HEK293 (cell line): Measurements from ENCODE around the gene CALHM6.

ENCODE experiments used
- CTCF ChIA-PET: fragments of 350-600 bp; formaldehyde crosslinking; extraction: SDS; loops from one replicate; lab custom pipeline; 2021; ENCODE audit warnings: antibody characterized with exemption; lab: Yijun Ruan, JAX
- POLR2A ChIA-PET: fragments of 300-600 bp; formaldehyde crosslinking; extraction: SDS; loops from one replicate; lab custom pipeline; 2020; ENCODE audit warnings: antibody characterized with exemption, inconsistent platforms; lab: Yijun Ruan, JAX
- H3K27ac ChIP-seq: fragments of 200-500 bp; sonication (Bioruptor generic); 2 replicates; pipeline ENCODE4 v1.5.1; 2014; ENCODE audit warnings: low read depth, low read length, control low read depth, inconsistent platforms; ENCODE audit errors: extremely low read depth
- H3K36me3 ChIP-seq, 2 experiments: fragments of 200-500 bp in 1 of 2; sonication (Bioruptor generic) in 1 of 2; 1 replicate in 1 of 2; 2 replicates in 1 of 2; pipeline ENCODE4 v1.5.1; 2014 to 2017; ENCODE audit warnings: inconsistent platforms in 2 of 2, low read length in 2 of 2; ENCODE audit not compliant: control insufficient read depth in 2 of 2, insufficient read depth in 1 of 2
- H3K4me1 ChIP-seq: fragments of 200-500 bp; sonication (Bioruptor generic); 2 replicates; pipeline ENCODE4 v1.5.1; 2014; ENCODE audit warnings: mild to moderate bottlenecking, low read length, inconsistent platforms; ENCODE audit not compliant: control insufficient read depth, insufficient read depth
- H3K4me3 ChIP-seq: 2 replicates; pipeline ENCODE4 v1.5.1; 2011; ENCODE audit warnings: low read depth, mild to moderate bottlenecking, control low read depth, low read length, moderate library complexity
- H3K9me3 ChIP-seq: fragments of 200-500 bp; sonication (Bioruptor generic); 2 replicates; pipeline ENCODE4 v1.5.1; 2014; ENCODE audit warnings: low read depth, low read length, inconsistent platforms; ENCODE audit not compliant: control insufficient read depth, insufficient read depth
- EGR2 ChIP-seq: fragments of 450-650 bp; formaldehyde crosslinking; IDR thresholded peaks from 2 replicates; pipeline ENCODE4 v1.5.1; 2016; ENCODE audit warnings: low read depth, missing biosample characterization, missing genetic modification characterization
- OVOL3 ChIP-seq: fragments of 450-650 bp; formaldehyde crosslinking; IDR thresholded peaks from 2 replicates; pipeline ENCODE4 v1.5.1; 2016; ENCODE audit warnings: missing biosample characterization, missing genetic modification characterization
- SALL2 ChIP-seq: fragments of 450-650 bp; formaldehyde crosslinking; IDR thresholded peaks from 2 replicates; pipeline ENCODE4 v1.5.0; 2017; ENCODE audit warnings: missing biosample characterization, mild to moderate bottlenecking, missing genetic modification characterization, borderline replicate concordance
- ZNF121 ChIP-seq: fragments of 450-650 bp; formaldehyde crosslinking; IDR thresholded peaks from 2 replicates; pipeline ENCODE4 v1.5.1; 2016; ENCODE audit warnings: missing biosample characterization, missing genetic modification characterization
- ZNF266 ChIP-seq: fragments of 450-650 bp; formaldehyde crosslinking; IDR thresholded peaks from 2 replicates; pipeline ENCODE4 v1.5.1; 2016; ENCODE audit warnings: missing biosample characterization, missing genetic modification characterization, low read depth
- ZNF302 ChIP-seq: fragments of 450-650 bp; formaldehyde crosslinking; IDR thresholded peaks from 2 replicates; pipeline ENCODE4 v1.5.1; 2016; ENCODE audit warnings: missing biosample characterization, missing genetic modification characterization, low read depth
- ZNF404 ChIP-seq: fragments of 450-650 bp; formaldehyde crosslinking; IDR thresholded peaks from 2 replicates; pipeline ENCODE4 v1.5.1; 2017; ENCODE audit warnings: missing biosample characterization, missing genetic modification characterization
- ZNF423 ChIP-seq: fragments of 450-650 bp; formaldehyde crosslinking; IDR thresholded peaks from 2 replicates; pipeline ENCODE4 v1.5.1; 2016; ENCODE audit warnings: missing biosample characterization, missing genetic modification characterization
- ZNF560 ChIP-seq: fragments of 450-650 bp; formaldehyde crosslinking; IDR thresholded peaks from 2 replicates; pipeline ENCODE4 v1.5.1; 2017; ENCODE audit warnings: missing biosample characterization, missing genetic modification characterization, borderline replicate concordance
- ZNF76 ChIP-seq: fragments of 450-650 bp; formaldehyde crosslinking; IDR thresholded peaks from 2 replicates; pipeline ENCODE4; 2016; ENCODE audit warnings: low read depth, missing biosample characterization, missing genetic modification characterization, borderline replicate concordance
- TF ChIP-seq, protein P1 (sequence below): fragments of 450-650 bp; formaldehyde crosslinking; IDR thresholded peaks from 2 replicates; pipeline ENCODE4 v1.5.0; 2017; ENCODE audit warnings: missing biosample characterization, missing genetic modification characterization, borderline replicate concordance
- TF ChIP-seq, protein P2 (sequence below): fragments of 450-650 bp; formaldehyde crosslinking; IDR thresholded peaks from 2 replicates; pipeline ENCODE4 v1.5.1; 2016; ENCODE audit warnings: missing biosample characterization, missing genetic modification characterization
- TF ChIP-seq, protein P3 (sequence below): fragments of 450-650 bp; formaldehyde crosslinking; IDR thresholded peaks from 2 replicates; pipeline ENCODE4 v1.5.1; 2016; ENCODE audit warnings: missing biosample characterization, missing genetic modification characterization, low read depth

The CALHM6 gene

DNA sequence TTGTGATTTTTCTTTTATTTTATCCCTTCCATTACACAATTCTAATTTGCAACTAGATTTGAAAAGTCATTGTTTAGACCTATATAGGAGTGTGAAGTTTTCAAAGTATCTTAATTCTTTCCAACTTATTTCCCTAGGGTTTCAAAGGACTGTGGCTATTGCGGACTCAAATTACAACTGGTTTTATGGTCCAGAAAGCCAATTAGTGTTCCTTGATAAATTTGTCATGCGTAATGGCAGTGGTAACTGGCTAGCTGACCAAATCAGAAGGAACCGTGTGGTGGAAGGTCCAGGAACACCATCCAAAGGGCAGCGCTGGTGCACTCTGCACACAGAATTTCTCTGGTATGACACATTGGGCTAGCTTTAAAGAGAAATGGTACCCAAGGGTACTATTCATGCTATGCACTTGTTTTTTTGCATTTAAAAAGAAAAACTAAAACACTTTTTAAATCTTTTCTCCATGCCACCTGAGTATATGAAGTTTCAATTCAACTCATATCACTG is 27.9 kb upstream of the CALHM6 start:
- TF ChIP-seq, protein P1, sequence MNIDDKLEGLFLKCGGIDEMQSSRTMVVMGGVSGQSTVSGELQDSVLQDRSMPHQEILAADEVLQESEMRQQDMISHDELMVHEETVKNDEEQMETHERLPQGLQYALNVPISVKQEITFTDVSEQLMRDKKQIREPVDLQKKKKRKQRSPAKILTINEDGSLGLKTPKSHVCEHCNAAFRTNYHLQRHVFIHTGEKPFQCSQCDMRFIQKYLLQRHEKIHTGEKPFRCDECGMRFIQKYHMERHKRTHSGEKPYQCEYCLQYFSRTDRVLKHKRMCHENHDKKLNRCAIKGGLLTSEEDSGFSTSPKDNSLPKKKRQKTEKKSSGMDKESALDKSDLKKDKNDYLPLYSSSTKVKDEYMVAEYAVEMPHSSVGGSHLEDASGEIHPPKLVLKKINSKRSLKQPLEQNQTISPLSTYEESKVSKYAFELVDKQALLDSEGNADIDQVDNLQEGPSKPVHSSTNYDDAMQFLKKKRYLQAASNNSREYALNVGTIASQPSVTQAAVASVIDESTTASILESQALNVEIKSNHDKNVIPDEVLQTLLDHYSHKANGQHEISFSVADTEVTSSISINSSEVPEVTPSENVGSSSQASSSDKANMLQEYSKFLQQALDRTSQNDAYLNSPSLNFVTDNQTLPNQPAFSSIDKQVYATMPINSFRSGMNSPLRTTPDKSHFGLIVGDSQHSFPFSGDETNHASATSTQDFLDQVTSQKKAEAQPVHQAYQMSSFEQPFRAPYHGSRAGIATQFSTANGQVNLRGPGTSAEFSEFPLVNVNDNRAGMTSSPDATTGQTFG = no peak
- no peak for TF ChIP-seq EGR2
- TF ChIP-seq ZNF404 = no peak
- TF ChIP-seq, protein P2, sequence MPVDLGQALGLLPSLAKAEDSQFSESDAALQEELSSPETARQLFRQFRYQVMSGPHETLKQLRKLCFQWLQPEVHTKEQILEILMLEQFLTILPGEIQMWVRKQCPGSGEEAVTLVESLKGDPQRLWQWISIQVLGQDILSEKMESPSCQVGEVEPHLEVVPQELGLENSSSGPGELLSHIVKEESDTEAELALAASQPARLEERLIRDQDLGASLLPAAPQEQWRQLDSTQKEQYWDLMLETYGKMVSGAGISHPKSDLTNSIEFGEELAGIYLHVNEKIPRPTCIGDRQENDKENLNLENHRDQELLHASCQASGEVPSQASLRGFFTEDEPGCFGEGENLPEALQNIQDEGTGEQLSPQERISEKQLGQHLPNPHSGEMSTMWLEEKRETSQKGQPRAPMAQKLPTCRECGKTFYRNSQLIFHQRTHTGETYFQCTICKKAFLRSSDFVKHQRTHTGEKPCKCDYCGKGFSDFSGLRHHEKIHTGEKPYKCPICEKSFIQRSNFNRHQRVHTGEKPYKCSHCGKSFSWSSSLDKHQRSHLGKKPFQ = no peak
- TF ChIP-seq SALL2 (tag by site-specific recombination) = no peak
- TF ChIP-seq ZNF302 (tag by site-specific recombination) = no peak
- TF ChIP-seq ZNF76 = no peak
- no peak for TF ChIP-seq ZNF266 (tag by site-specific recombination)
- Histone ChIP-seq H3K36me3 (peaks cover 16 to 60% of the 10 kb centered on the region in 2 experiments), H3K4me3 (no peak overlapping the region), H3K27ac (no peak overlapping the region), H3K4me1 (no peaks in the 10 kb centered on the region), H3K9me3 (no peaks in the 10 kb centered on the region)
- POLR2A ChIA-PET = no interaction called here
- CTCF ChIA-PET = interaction anchor here (0.8 to 2.0 kb wide), 6 partner anchors 10 to 146 kb away, joined by 3 to 8 read pairs (median 4); no protein-coding TSS in a partner anchor

DNA sequence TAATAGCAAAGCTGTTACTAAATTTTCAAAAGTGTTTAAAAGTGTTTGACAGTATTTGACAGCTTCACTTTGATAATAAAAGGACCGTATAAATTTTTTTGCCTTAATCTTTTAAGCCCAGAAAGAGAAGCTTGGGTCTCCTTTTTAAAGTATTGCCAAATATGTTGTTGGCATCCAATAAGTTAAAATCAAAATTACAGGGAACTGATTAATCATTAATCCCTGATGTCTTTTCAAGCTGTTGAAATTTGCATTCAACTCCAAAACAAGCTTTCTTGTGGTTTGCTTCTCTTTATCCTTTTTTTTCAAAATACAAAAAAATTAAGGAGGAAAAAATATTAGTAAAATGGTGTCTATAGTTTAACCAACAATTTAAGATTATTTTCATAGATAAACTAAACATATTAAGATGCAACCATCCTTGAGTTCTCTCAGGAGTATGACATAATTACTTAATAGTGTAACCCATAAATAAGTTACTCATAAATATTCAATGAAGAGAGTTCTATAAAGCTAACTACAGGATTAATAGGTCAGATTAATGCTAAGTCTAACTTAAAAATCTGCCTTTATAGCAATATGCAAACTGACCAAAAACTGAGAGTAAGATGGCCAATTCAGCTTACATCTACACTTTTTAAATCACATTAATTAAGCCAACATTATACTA is 27.0 kb upstream of the CALHM6 start:
- H3K4me1 ChIP-seq = 0 out of 2 replicates have a peak, but pooled peaks cover 3% of the 10 kb centered on the region
- no peak overlapping the region for H3K27ac ChIP-seq
- TF ChIP-seq, protein P3, sequence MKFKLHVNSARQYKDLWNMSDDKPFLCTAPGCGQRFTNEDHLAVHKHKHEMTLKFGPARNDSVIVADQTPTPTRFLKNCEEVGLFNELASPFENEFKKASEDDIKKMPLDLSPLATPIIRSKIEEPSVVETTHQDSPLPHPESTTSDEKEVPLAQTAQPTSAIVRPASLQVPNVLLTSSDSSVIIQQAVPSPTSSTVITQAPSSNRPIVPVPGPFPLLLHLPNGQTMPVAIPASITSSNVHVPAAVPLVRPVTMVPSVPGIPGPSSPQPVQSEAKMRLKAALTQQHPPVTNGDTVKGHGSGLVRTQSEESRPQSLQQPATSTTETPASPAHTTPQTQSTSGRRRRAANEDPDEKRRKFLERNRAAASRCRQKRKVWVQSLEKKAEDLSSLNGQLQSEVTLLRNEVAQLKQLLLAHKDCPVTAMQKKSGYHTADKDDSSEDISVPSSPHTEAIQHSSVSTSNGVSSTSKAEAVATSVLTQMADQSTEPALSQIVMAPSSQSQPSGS (tag by site-specific recombination) = peak; percentile 34; the same call in 1 of the 2 replicates
- no peak for TF ChIP-seq ZNF121 (tag by site-specific recombination)
- ChIA-PET POLR2A (no interaction called here), CTCF (interaction anchor here (0.7 to 1.3 kb wide), 3 partner anchors 11 to 127 kb away, joined by 3 read pairs; no protein-coding TSS in a partner anchor)
- peaks cover 16 to 51% of the 10 kb centered on the region in 2 experiments for H3K36me3 ChIP-seq
- no peaks in the 10 kb centered on the region for H3K9me3 ChIP-seq
- no peak overlapping the region for H3K4me3 ChIP-seq

DNA sequence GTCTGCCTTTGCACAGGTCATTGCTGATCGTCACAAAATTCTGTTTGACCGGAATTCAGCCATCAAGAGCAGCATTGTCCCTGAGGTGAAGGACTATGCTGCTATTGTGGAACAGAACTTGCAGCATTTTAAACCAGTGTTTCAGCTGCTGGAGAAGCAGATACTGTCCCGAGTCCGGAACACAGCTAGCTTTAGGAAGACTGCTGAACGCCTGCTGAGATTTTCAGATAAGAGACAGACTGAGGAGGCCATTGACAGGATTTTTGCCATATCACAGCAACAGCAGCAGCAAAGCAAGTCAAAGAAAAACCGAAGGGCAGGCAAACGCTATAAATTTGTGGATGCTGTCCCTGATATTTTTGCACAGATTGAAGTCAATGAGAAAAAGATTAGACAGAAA is 24.6 kb upstream of the CALHM6 start:
- peaks cover 4 to 40% of the 10 kb centered on the region in 2 experiments; a peak in 2 of 3 replicates for H3K36me3 ChIP-seq
- H3K4me1 ChIP-seq = 0 out of 2 replicates have a peak, but pooled peaks cover 3% of the 10 kb centered on the region
- no peaks in the 10 kb centered on the region for H3K9me3 ChIP-seq
- H3K4me3 ChIP-seq = no peak overlapping the region
- CTCF ChIA-PET = interaction anchor here (0.6 to 1.2 kb wide), 3 partner anchors 96 to 136 kb away, joined by 3 to 4 read pairs (median 4); no protein-coding TSS in a partner anchor
- TF ChIP-seq OVOL3 (tag by site-specific recombination) (no peak), ZNF560 (no peak), ZNF423 (tag by site-specific recombination) (no peak)
- no peak overlapping the region for H3K27ac ChIP-seq
- POLR2A ChIA-PET = no interaction called here
